Left ventricle myocardium inferior (tissue), 1 donor: ENCODE measurements around the gene BDKRB1. TPM values are rescaled to one million over a fixed set of nuclear protein-coding genes. Genes with fewer than 3 reads are reported as not detected.

Experiments
- DNase-seq: peaks from one replicate; pipeline ENCODE4 v3.0.0-alpha.2; 2020
- H3K27ac ChIP-seq: fragments of 200-600 bp; replicated peaks from 2 replicates; pipeline ENCODE4 v1.8.0; 2021
- H3K27me3 ChIP-seq: fragments of 200-600 bp; 2 replicates; pipeline ENCODE4 v1.8.0; 2021; ENCODE audit warnings: low read depth
- H3K36me3 ChIP-seq: fragments of 200-600 bp; 2 replicates; pipeline ENCODE4 v1.8.0; 2021
- H3K4me1 ChIP-seq: fragments of 200-600 bp; 2 replicates; pipeline ENCODE4 v1.8.0; 2021
- H3K4me3 ChIP-seq: fragments of 200-600 bp; 2 replicates; pipeline ENCODE4 v1.8.0; 2021; ENCODE audit warnings: mild to moderate bottlenecking, moderate library complexity
- H3K9me3 ChIP-seq: fragments of 200-600 bp; replicated peaks from 2 replicates; pipeline ENCODE4 v1.8.0; 2021
- intact Hi-C: fragments of 100-400 bp; cut with micrococcal nuclease; formaldehyde crosslinking; loops from one replicate; pipeline ENCODE4 v1.11.0; 2022
- total RNA-seq: library from RNA; stranded (reverse); fragmentation: NEBNext Ultra II Directional; extraction: Animal tissue kit (Norgen Biotek cat#: 25700); gene quantifications from one replicate; pipeline ENCODE4 v1.2.1, GENCODE V29; 2021
- TF ChIP-seq, protein P1 (sequence below): fragments of 200-600 bp; IDR thresholded peaks from 2 replicates; pipeline ENCODE4 v1.8.0; 2021; ENCODE audit warnings: antibody characterized with exemption, mild to moderate bottlenecking, borderline replicate concordance
- donor health status: DM: no; HTN: yes; CAD: no; lungs with severe emphysema.

BDKRB1 gene
- total RNA-seq, 1 donor from 2014 or later = not detected

- peaks cover 41% of the 10 kb centered on the region for H3K27me3 ChIP-seq
- intact Hi-C loops = no loop called here
- no peak for DNase-seq
- H3K4me1 ChIP-seq = no peaks in the 10 kb centered on the region
- no peak overlapping the region for H3K4me3 ChIP-seq
- no peaks in the 10 kb centered on the region for H3K36me3 ChIP-seq
- no peak overlapping the region for H3K27ac ChIP-seq
- H3K9me3 ChIP-seq = peaks cover 15% of the 10 kb centered on the region
- TF ChIP-seq, protein P1, sequence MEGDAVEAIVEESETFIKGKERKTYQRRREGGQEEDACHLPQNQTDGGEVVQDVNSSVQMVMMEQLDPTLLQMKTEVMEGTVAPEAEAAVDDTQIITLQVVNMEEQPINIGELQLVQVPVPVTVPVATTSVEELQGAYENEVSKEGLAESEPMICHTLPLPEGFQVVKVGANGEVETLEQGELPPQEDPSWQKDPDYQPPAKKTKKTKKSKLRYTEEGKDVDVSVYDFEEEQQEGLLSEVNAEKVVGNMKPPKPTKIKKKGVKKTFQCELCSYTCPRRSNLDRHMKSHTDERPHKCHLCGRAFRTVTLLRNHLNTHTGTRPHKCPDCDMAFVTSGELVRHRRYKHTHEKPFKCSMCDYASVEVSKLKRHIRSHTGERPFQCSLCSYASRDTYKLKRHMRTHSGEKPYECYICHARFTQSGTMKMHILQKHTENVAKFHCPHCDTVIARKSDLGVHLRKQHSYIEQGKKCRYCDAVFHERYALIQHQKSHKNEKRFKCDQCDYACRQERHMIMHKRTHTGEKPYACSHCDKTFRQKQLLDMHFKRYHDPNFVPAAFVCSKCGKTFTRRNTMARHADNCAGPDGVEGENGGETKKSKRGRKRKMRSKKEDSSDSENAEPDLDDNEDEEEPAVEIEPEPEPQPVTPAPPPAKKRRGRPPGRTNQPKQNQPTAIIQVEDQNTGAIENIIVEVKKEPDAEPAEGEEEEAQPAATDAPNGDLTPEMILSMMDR = no peak
These were observed 23.5 kb upstream of the BDKRB1 start for GRCh38 chr14:96232506-96232905.

DNA sequence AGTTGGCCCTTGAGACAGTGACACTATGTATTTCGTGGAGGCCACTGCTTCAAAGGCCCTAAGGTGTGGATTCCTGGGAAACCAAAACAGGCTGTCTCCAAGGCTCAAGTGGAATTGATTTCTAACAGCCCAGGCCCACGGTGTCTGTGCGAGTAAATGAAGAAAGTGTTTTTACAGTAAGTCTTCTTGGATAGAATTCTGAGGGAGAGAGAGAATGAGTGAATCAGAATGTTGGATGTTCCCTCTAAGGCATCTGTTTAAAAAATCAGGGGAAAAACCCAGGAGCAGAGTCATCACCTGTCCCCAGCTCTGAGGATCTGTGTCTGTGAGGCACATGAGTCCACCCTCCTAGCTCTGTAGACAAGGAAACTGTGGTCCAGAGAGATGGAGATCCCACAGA lies 22.3 kb upstream of the BDKRB1 start:
- TF ChIP-seq, protein P1 = no peak
- H3K27ac ChIP-seq = no peak overlapping the region
- H3K27me3 ChIP-seq = peaks cover 40% of the 10 kb centered on the region
- intact Hi-C loops = no loop called here
- no peaks in the 10 kb centered on the region for H3K4me1 ChIP-seq
- H3K4me3 ChIP-seq = no peak overlapping the region
- DNase-seq = no peak
- no peaks in the 10 kb centered on the region for H3K36me3 ChIP-seq
- peaks cover 3% of the 10 kb centered on the region for H3K9me3 ChIP-seq

GRCh38 chr14:96235426-96235825 lies 20.6 kb upstream of the BDKRB1 start:
- intact Hi-C loops = no loop called here
- no peak overlapping the region for H3K4me3 ChIP-seq
- no peaks in the 10 kb centered on the region for H3K36me3 ChIP-seq
- H3K27me3 ChIP-seq = peaks cover 47% of the 10 kb centered on the region
- no peak for DNase-seq
- H3K4me1 ChIP-seq = no peaks in the 10 kb centered on the region
- H3K9me3 ChIP-seq = no peaks in the 10 kb centered on the region
- TF ChIP-seq, protein P1 = no peak
- H3K27ac ChIP-seq = no peak overlapping the region

DNA sequence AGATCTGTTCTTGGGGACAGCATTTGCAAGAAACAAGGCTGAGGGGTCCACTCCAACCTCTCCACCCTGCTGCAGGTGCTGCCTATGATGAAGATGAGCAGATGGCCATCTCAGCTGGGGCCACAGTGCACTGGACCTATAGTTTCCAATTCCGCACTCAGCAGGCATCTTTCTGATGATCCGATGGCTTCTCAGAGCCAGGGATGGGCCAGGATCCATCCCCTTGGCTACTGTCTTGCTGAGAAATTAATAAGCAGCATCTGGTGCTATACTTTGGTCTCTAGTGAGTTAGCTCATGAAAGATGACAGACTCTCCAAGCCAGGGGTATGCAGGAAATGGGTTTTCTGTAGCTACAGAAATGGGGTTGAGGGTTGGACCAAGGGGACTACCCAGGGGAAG lies 18.4 kb upstream of the BDKRB1 start:
- no peaks in the 10 kb centered on the region for H3K36me3 ChIP-seq
- no peaks in the 10 kb centered on the region for H3K4me1 ChIP-seq
- no peak overlapping the region for H3K27ac ChIP-seq
- no peak overlapping the region for H3K4me3 ChIP-seq
- H3K27me3 ChIP-seq = peaks cover 61% of the 10 kb centered on the region
- H3K9me3 ChIP-seq = no peaks in the 10 kb centered on the region
- DNase-seq = no peak
- intact Hi-C loops = no loop called here
- TF ChIP-seq, protein P1 = no peak

DNA sequence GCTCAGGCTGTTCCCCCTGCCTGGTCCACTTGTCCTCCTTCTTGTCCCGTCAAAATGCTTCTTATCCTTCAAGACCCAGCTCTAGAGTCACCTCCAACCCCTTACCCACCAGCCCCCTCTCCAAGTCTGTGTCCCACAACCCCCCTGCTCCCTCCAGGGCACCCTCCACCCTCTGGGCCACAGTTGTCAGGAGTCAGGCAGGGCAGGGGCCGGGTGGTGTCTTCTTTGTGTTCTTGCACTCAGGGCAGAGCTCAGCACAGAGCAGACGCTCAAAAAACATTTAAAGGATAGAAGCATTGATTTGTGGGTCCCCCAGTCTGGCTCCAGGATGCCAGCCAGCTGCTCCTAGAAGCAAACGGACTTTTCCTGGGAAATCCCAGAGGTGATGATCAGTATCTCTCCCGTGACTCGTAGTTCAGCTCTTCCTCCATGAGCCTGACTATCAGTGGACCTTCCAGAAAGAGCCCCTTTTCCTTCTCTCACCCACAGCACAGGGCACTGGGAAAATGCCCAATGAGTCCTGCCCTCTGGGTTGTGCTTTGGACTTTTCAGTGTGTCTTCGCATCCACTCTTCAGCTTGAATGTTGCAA lies 17.2 kb upstream of the BDKRB1 start:
- H3K36me3 ChIP-seq = no peaks in the 10 kb centered on the region
- H3K27ac ChIP-seq = no peak overlapping the region
- no peaks in the 10 kb centered on the region for H3K4me1 ChIP-seq
- no peak for DNase-seq
- H3K27me3 ChIP-seq = peaks cover 54% of the 10 kb centered on the region
- no peaks in the 10 kb centered on the region for H3K9me3 ChIP-seq
- H3K4me3 ChIP-seq = no peak overlapping the region
- TF ChIP-seq, protein P1 = no peak
- intact Hi-C loops = no loop called here
